Measurements from ENCODE around the gene CUX1.

CUX1 gene

GRCh38 chr7:102306916-102307677 is 489.7 kb downstream of the CUX1 start (continued):
- TF ChIP-seq ZNF433 (tag by site-specific recombination; IDR thresholded peaks at IDR 0.05; ENCODE audit: low read depth) (no peak), ZSCAN23 (tag by site-specific recombination; IDR thresholded peaks at IDR 0.05) (no peak), HOXA7 (CRISPR knock-in tag; IDR thresholded peaks at IDR 0.05; ENCODE audit: borderline replicate concordance) (no peak), YY1 (tag by site-specific recombination; IDR thresholded peaks at IDR 0.05) (no peak), KLF10 (tag by site-specific recombination; IDR thresholded peaks at IDR 0.05) (peak; percentile 63; the same call in 1 of the 2 replicates), PBX3 (CRISPR knock-in tag; IDR thresholded peaks at IDR 0.05) (no peak), ZNF610 (tag by site-specific recombination; IDR thresholded peaks at IDR 0.05; ENCODE audit: borderline replicate concordance) (no peak), ZBTB8A (tag by site-specific recombination; IDR thresholded peaks at IDR 0.05) (peak; percentile 48), EGR2 (tag by site-specific recombination; IDR thresholded peaks at IDR 0.05; ENCODE audit: low read depth) (peak; percentile 72), ZNF558 (tag by site-specific recombination; IDR thresholded peaks at IDR 0.05) (no peak), ZNF792 (tag by site-specific recombination; IDR thresholded peaks at IDR 0.05) (no peak), TRIM28 (IDR thresholded peaks at IDR 0.05; ENCODE audit: borderline replicate concordance, low read length) (no peak), ZNF140 (tag by site-specific recombination; IDR thresholded peaks at IDR 0.05) (no peak), SP3 (tag by site-specific recombination; IDR thresholded peaks at IDR 0.05) (no peak)
- TF ChIP-seq, protein P1, sequence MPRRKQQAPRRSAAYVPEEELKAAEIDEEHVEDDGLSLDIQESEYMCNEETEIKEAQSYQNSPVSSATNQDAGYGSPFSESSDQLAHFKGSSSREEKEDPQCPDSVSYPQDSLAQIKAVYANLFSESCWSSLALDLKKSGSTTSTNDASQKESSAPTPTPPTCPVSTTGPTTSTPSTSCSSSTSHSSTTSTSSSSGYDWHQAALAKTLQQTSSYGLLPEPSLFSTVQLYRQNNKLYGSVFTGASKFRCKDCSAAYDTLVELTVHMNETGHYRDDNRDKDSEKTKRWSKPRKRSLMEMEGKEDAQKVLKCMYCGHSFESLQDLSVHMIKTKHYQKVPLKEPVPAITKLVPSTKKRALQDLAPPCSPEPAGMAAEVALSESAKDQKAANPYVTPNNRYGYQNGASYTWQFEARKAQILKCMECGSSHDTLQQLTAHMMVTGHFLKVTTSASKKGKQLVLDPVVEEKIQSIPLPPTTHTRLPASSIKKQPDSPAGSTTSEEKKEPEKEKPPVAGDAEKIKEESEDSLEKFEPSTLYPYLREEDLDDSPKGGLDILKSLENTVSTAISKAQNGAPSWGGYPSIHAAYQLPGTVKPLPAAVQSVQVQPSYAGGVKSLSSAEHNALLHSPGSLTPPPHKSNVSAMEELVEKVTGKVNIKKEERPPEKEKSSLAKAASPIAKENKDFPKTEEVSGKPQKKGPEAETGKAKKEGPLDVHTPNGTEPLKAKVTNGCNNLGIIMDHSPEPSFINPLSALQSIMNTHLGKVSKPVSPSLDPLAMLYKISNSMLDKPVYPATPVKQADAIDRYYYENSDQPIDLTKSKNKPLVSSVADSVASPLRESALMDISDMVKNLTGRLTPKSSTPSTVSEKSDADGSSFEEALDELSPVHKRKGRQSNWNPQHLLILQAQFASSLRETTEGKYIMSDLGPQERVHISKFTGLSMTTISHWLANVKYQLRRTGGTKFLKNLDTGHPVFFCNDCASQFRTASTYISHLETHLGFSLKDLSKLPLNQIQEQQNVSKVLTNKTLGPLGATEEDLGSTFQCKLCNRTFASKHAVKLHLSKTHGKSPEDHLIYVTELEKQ (tag by site-specific recombination; IDR thresholded peaks at IDR 0.05; ENCODE audit: borderline replicate concordance) = no peak

GRCh38 chr7:102310414-102310815 is 493.0 kb downstream of the CUX1 start:
- Histone ChIP-seq H3K36me3 (ENCODE audit: control insufficient read depth in 2 of 2, insufficient read depth in 1 of 2, low read length in 2 of 2) (no peaks in the 10 kb centered on the region; a peak in 1 of 3 replicates), H3K4me3 (ENCODE audit: low read depth, low read length) (no peak overlapping the region), H3K9me3 (ENCODE audit: control insufficient read depth, insufficient read depth, low read depth, low read length) (no peaks in the 10 kb centered on the region), H3K27ac (ENCODE audit: extremely low read depth, low read depth, low read length) (no peak overlapping the region), H3K4me1 (ENCODE audit: control insufficient read depth, insufficient read depth, low read length) (peaks cover 7% of the 10 kb centered on the region; the same call in 1 of the 2 replicates)
- CTCF ChIA-PET = interaction anchor here (0.6 to 0.7 kb wide), 2 partner anchors 78 to 81 kb away, joined by 5 to 6 read pairs; no protein-coding TSS in a partner anchor
- POLR2A ChIA-PET = no interaction called here
- TF ChIP-seq ZNF112 (tag by site-specific recombination; IDR thresholded peaks at IDR 0.05) = no peak
- TF ChIP-seq, protein P2, sequence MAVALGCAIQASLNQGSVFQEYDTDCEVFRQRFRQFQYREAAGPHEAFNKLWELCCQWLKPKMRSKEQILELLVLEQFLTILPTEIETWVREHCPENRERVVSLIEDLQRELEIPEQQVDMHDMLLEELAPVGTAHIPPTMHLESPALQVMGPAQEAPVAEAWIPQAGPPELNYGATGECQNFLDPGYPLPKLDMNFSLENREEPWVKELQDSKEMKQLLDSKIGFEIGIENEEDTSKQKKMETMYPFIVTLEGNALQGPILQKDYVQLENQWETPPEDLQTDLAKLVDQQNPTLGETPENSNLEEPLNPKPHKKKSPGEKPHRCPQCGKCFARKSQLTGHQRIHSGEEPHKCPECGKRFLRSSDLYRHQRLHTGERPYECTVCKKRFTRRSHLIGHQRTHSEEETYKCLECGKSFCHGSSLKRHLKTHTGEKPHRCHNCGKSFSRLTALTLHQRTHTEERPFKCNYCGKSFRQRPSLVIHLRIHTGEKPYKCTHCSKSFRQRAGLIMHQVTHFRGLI (tag by site-specific recombination; IDR thresholded peaks at IDR 0.05) = no peak
- no peak for TF ChIP-seq ZNF530 (tag by site-specific recombination; IDR thresholded peaks at IDR 0.05; ENCODE audit: low read depth)
- peak; percentile 93 for TF ChIP-seq ZNF16 (tag by site-specific recombination; IDR thresholded peaks at IDR 0.05; ENCODE audit: low read depth)
- TF ChIP-seq ZNF114 (tag by site-specific recombination; IDR thresholded peaks at IDR 0.05) = no peak
